ENCODE measurements around the gene RFTN1.
A peak's percentile ranks its signal among the peaks of the same experiment; 100 is the strongest.

The RFTN1 gene

DNA sequence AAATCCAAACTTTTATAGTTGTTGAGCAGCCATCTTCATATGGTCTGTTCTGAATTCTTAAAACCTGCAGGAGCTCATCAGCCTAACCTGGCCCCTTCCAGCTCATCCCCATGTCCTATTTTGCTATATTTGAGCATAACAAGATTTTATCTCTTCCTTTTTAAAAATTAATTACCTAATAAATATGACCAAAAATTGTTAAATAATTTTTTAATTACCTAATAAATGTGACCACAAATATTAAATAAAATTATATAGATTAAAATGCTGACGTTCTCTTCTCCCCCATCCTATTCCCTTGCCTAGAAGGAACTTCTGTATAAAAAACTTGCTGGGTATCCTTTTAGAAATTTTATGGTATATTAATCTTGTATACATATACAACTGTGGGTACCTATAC, 204.8 kb downstream of the RFTN1 start:
- no peak for DNase-seq (ENCODE audit: low read depth in 2 of 2)
- no peak overlapping the region for H3K4me3 ChIP-seq (replicated peaks in 1 of 2; ENCODE audit: low read depth in 2 of 2, low read length in 2 of 2)
- TF ChIP-seq, protein P1, sequence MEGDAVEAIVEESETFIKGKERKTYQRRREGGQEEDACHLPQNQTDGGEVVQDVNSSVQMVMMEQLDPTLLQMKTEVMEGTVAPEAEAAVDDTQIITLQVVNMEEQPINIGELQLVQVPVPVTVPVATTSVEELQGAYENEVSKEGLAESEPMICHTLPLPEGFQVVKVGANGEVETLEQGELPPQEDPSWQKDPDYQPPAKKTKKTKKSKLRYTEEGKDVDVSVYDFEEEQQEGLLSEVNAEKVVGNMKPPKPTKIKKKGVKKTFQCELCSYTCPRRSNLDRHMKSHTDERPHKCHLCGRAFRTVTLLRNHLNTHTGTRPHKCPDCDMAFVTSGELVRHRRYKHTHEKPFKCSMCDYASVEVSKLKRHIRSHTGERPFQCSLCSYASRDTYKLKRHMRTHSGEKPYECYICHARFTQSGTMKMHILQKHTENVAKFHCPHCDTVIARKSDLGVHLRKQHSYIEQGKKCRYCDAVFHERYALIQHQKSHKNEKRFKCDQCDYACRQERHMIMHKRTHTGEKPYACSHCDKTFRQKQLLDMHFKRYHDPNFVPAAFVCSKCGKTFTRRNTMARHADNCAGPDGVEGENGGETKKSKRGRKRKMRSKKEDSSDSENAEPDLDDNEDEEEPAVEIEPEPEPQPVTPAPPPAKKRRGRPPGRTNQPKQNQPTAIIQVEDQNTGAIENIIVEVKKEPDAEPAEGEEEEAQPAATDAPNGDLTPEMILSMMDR (IDR thresholded peaks at IDR 0.05; ENCODE audit: low read depth, low read length), result no peak

GRCh38 chr3:16307832-16308531, 205.5 kb downstream of the RFTN1 start:
- TF ChIP-seq, protein P1 (IDR thresholded peaks at IDR 0.05; ENCODE audit: low read depth, low read length), result no peak
- H3K4me3 ChIP-seq (replicated peaks in 1 of 2; ENCODE audit: low read depth in 2 of 2, low read length in 2 of 2), result no peak overlapping the region
- DNase-seq (ENCODE audit: low read depth in 2 of 2), result peak in 1 of 2 donors; percentile 13

- TF ChIP-seq, protein P1 (IDR thresholded peaks at IDR 0.05; ENCODE audit: low read depth, low read length), result no peak
- no peak for DNase-seq (ENCODE audit: low read depth in 2 of 2)
- H3K4me3 ChIP-seq (replicated peaks in 1 of 2; ENCODE audit: low read depth in 2 of 2, low read length in 2 of 2), result no peak overlapping the region
Measured at GRCh38 chr3:16305111-16305541, 208.4 kb downstream of the RFTN1 start.

DNA sequence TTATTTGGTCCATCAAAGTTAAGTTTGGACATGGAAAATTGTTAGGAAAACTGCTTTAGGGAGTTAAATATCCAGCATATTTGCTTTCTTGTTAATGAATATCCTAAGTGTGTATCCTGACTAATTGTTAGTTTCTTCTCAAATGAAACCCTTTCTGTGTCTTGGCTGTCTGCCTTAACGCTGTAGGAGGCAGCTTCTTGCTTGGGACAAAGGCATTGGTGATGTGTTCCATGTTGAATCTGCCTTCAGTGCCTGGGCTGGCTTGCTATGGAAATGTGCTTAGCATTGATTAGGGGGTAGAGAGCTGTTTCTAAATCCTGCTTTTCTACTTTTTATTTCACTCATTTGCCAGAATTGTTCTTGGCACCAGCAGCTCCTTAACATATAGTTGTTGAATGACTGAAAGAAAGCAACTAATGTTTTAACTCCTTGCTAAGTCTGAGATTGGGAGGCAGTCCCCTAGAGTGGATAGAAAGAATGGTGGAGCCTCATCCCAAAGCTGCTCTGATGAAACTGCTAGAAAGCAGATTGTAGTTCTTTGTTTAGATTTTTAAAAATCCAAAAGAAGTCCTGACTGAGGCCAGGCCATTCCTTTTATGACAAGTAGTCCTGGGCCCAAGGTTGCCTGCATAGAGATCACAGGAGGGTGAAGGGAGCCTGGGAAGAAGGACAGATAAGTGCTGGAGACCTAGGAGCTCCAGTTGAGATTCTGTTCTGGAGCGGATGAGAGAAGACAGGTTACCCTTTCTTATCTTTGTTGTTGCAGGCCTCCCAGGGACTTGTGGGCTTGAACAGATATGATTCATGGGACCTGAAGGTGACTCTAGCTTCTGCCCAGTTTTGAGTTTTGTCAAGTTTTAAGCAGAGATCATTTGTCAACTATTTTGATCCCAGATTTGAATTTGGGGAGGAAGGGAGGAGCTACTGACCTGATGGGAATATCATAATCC, 209.2 kb downstream of the RFTN1 start:
- TF ChIP-seq, protein P1 (IDR thresholded peaks at IDR 0.05; ENCODE audit: low read depth, low read length), result no peak
- DNase-seq (ENCODE audit: low read depth in 2 of 2), result no peak

DNA sequence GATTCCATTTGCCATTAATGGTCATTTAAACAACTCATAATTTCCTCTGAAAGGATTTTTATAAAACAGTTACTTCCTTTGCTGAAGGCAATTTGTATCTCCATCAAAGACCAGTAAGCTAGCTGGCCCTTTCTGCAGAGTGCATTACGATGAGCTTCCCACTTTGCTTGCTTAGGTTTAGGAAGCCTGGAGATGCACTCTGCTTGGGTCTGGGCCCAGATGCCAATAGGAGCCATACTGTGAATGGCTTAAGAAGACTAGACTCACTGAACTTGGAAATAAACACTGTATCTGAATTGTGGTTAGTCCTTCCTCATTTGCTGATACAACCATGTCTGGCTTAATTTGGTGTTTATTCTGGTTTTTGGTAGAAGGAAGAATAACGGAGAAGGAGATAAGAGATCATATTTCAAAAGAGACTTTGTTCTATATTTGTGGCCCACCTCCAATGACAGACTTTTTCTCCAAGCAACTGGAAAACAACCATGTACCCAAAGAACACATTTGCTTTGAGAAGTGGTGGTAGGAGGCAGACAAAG, 210.4 kb downstream of the RFTN1 start:
- no peak overlapping the region for H3K4me3 ChIP-seq (replicated peaks in 1 of 2; ENCODE audit: low read depth in 2 of 2, low read length in 2 of 2)
- no peak for DNase-seq (ENCODE audit: low read depth in 2 of 2)
- TF ChIP-seq, protein P1 (IDR thresholded peaks at IDR 0.05; ENCODE audit: low read depth, low read length), result no peak

More for the DNA sequence above, 209.2 kb downstream of the RFTN1 start:
- no peak overlapping the region for H3K4me3 ChIP-seq (replicated peaks in 1 of 2; ENCODE audit: low read depth in 2 of 2, low read length in 2 of 2)

- no peak for DNase-seq (ENCODE audit: low read depth in 2 of 2)
- TF ChIP-seq, protein P1 (IDR thresholded peaks at IDR 0.05; ENCODE audit: low read depth, low read length), result no peak
- H3K4me3 ChIP-seq (replicated peaks in 1 of 2; ENCODE audit: low read depth in 2 of 2, low read length in 2 of 2), result no peak overlapping the region
Measured at GRCh38 chr3:16302082-16302631, 211.3 kb downstream of the RFTN1 start.
